Measurements from ENCODE around the gene ABTB2. TPM values are rescaled to one million over a fixed set of nuclear protein-coding genes. Genes with fewer than 3 reads are reported as not detected.

The ABTB2 gene
- total and polyA plus RNA-seq, 2 of the 8 experiments (the other 6 are each of a cell fraction or from before 2014, with no cell fraction given) = 7.7 to 10.2 TPM

GRCh38 chr11:34145073-34145472, 212.7 kb downstream of the ABTB2 start:
- FAIRE-seq = no peak
- no peak for DNase-seq (ENCODE audit: low read depth in 1 of 2, low spot score in 2 of 2)
- no peak overlapping the region for H2BK5ac ChIP-seq (ENCODE audit: low read depth, low read length)
- TF ChIP-seq HDAC6 (IDR thresholded peaks at IDR 0.05; ENCODE audit: low read depth, low read length) (no peak), CBX5 (IDR thresholded peaks at IDR 0.05; ENCODE audit: low read depth, low read length) (no peak), SRF (IDR thresholded peaks at IDR 0.05; ENCODE audit: low read depth, low read length) (no peak), SP4 (IDR thresholded peaks at IDR 0.05; ENCODE audit: low read length) (no peak), YY1 (IDR thresholded peaks at IDR 0.05; ENCODE audit: low read depth, low read length) (no peak), GABPA (IDR thresholded peaks at IDR 0.05; ENCODE audit: borderline replicate concordance, insufficient read depth, low read length) (no peak), POLR2A (IDR thresholded peaks at IDR 0.05; ENCODE audit: control extremely low read depth in 1 of 2, low read depth in 2 of 2, low read length in 2 of 2) (no peak), NRF1 (IDR thresholded peaks at IDR 0.05; ENCODE audit: low read depth, low read length) (no peak)
- TF ChIP-seq, protein P1, sequence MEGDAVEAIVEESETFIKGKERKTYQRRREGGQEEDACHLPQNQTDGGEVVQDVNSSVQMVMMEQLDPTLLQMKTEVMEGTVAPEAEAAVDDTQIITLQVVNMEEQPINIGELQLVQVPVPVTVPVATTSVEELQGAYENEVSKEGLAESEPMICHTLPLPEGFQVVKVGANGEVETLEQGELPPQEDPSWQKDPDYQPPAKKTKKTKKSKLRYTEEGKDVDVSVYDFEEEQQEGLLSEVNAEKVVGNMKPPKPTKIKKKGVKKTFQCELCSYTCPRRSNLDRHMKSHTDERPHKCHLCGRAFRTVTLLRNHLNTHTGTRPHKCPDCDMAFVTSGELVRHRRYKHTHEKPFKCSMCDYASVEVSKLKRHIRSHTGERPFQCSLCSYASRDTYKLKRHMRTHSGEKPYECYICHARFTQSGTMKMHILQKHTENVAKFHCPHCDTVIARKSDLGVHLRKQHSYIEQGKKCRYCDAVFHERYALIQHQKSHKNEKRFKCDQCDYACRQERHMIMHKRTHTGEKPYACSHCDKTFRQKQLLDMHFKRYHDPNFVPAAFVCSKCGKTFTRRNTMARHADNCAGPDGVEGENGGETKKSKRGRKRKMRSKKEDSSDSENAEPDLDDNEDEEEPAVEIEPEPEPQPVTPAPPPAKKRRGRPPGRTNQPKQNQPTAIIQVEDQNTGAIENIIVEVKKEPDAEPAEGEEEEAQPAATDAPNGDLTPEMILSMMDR (IDR thresholded peaks at IDR 0.05; ENCODE audit: control extremely low read depth in 1 of 3, insufficient read depth in 1 of 3, low read depth in 1 of 3, low read length in 3 of 3) = no peak
- TF ChIP-seq, protein P2, sequence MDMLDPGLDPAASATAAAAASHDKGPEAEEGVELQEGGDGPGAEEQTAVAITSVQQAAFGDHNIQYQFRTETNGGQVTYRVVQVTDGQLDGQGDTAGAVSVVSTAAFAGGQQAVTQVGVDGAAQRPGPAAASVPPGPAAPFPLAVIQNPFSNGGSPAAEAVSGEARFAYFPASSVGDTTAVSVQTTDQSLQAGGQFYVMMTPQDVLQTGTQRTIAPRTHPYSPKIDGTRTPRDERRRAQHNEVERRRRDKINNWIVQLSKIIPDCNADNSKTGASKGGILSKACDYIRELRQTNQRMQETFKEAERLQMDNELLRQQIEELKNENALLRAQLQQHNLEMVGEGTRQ (IDR thresholded peaks at IDR 0.05; ENCODE audit: low read length) = no peak

More at GRCh38 chr11:34145073-34145472, 212.7 kb downstream of the ABTB2 start:
- Histone ChIP-seq H2BK12ac (ENCODE audit: low read depth, low read length) (no peak overlapping the region), H3K14ac (ENCODE audit: insufficient read length) (no peak overlapping the region), H3K4me2 (ENCODE audit: insufficient read depth in 1 of 2, low read depth in 2 of 2, low read length in 2 of 2) (no peak overlapping the region), H2AFZ (ENCODE audit: low read length) (no peak overlapping the region), H3K56ac (replicated peaks; ENCODE audit: insufficient read length, low read depth, low read length) (no peak overlapping the region), H4K20me1 (replicated peaks in 1 of 2; ENCODE audit: control insufficient read depth in 1 of 2, insufficient read depth in 2 of 2, low read length in 2 of 2) (peaks cover 2 to 7% of the 10 kb centered on the region in 2 experiments), H2BK20ac (ENCODE audit: low read length) (no peak overlapping the region), H3K4ac (replicated peaks; ENCODE audit: insufficient read length, low read depth, low read length) (no peak overlapping the region), H3K9ac (replicated peaks in 1 of 4; ENCODE audit: extremely low read depth in 1 of 4, low read depth in 3 of 4, low read length in 3 of 4) (no peak overlapping the region), H3K27me3 (replicated peaks in 1 of 4; ENCODE audit: control insufficient read depth in 3 of 4, extremely low read depth in 1 of 4, insufficient read depth in 3 of 4, low read length in 3 of 4) (no peaks in the 10 kb centered on the region), H3K79me2 (ENCODE audit: control insufficient read depth in 1 of 2, insufficient read depth in 2 of 2, low read length in 2 of 2) (no peaks in the 10 kb centered on the region), H3K23me2 (ENCODE audit: low read depth, low read length) (no peaks in the 10 kb centered on the region; the same call in 1 of the 2 replicates), H2BK120ac (replicated peaks; ENCODE audit: low read depth, low read length) (no peak overlapping the region), H3K36me3 (ENCODE audit: control insufficient read depth in 2 of 4, insufficient read depth in 4 of 4, low read length in 3 of 4) (peaks cover 44 to 87% (median 64%) of the 10 kb centered on the region in 4 experiments), H3K4me1 (replicated peaks in 1 of 4; ENCODE audit: control insufficient read depth in 3 of 4, insufficient read depth in 4 of 4, low read length in 3 of 4) (no peaks in the 10 kb centered on the region), H3K4me3 (ENCODE audit: extremely low read depth in 1 of 4, insufficient read depth in 2 of 4, low read depth in 3 of 4, low read length in 4 of 4) (no peak overlapping the region), H3K18ac (ENCODE audit: extremely low read depth, low read length) (no peak overlapping the region), H4K5ac (ENCODE audit: insufficient read length, low read depth, low read length) (no peak overlapping the region), H4K91ac (replicated peaks; ENCODE audit: insufficient read length, low read length) (no peak overlapping the region), H2BK15ac (ENCODE audit: low read length) (no peak overlapping the region), H3K79me1 (ENCODE audit: low read depth, low read length) (no peaks in the 10 kb centered on the region), H2AK5ac (ENCODE audit: low read depth, low read length) (no peak overlapping the region), H4K8ac (ENCODE audit: extremely low read depth, insufficient read depth, low read length) (no peak overlapping the region), H3K27ac (ENCODE audit: low read depth, low read length) (no peak overlapping the region), H3K9me3 (ENCODE audit: insufficient read depth in 2 of 2, low read depth in 1 of 2, low read length in 1 of 2) (no peaks in the 10 kb centered on the region), H3K23ac (ENCODE audit: insufficient read length) (no peak overlapping the region)
- POLR2A ChIA-PET (ENCODE audit: partially characterized antibody) = interaction anchor here (1.2 kb wide), 1 partner anchor 14 kb away, joined by 3 read pairs; no protein-coding TSS in a partner anchor
- CTCF ChIA-PET (ENCODE audit: partially characterized antibody) = interaction anchor here (1.0 to 1.2 kb wide), 2 partner anchors 33 to 348 kb away, joined by 3 read pairs; no protein-coding TSS in a partner anchor
- 93% methylated on average over 5 of the region's 5 CpGs; no CpG with 5 or more reads in 1 of the 2 experiments for WGBS, 2 experiments (ENCODE audit: extremely low coverage in 1 of 2, insufficient coverage in 1 of 2, insufficient read length in 1 of 2, insufficient replicate concordance in 2 of 2, low coverage in 1 of 2, low lambda C conversion rate in 2 of 2, missing lambda C conversion rate in 1 of 2)
